Stimulated activated CD8-positive, alpha-beta memory T cell treated with anti-CD3 and anti-CD28 coated beads, Interleukin-12 subunit alpha, Interleukin-12 subunit beta, amount 100 ng/mL, for 24 hours (primary cell): ENCODE results near the gene PIK3R5.

ENCODE experiments used
- DNase-seq: peaks from one replicate; pipeline ENCODE4 v3.0.0-alpha.2; 2020; ENCODE audit errors: extremely low read depth

PIK3R5 gene

DNA sequence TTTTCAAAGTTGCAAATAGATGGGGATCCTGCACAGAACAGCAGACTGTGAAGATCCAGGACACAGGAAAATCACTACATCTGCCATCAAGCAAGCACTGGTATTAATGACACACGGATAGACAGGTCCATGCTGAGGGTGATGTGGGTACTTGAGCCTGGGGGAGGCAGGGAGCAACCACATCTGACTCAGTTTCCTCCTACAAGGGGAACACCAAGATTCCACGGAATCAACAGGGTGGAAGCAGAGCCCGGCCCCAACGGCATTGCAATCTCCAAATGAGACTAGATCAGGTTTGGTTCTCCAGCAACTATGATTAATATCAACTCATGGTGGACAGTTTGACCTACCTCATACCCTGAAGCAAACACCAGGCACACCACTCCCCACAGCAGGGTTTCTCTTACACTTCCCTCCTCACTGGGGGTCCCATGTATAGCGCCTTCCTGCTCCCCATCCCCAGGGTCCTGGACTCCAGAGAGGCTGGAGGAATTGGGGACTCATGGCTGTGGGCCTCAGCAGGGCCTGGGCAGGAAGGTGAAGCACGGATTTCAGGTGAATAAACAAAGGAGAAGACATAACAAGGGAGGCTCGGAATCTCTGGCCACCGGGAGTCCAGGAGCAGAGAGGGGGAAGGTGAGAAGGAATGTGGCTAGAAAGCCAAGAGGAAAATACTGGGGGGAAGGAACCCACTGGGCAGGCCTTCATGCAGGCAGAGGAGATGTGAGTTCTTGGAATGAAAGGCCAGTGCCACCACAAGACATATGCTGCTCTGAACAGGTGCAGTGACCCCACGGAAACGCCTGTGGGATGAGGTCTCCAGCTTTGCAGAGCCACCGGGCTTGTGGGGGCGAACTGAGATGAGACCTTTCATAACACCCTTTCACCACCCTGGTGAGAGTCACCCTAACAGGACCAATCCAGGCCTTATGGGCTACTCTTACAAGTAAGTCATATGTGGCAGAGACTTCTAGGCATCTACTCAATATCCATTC is 68.6 kb downstream of the PIK3R5 start:
- no peak for DNase-seq

DNA sequence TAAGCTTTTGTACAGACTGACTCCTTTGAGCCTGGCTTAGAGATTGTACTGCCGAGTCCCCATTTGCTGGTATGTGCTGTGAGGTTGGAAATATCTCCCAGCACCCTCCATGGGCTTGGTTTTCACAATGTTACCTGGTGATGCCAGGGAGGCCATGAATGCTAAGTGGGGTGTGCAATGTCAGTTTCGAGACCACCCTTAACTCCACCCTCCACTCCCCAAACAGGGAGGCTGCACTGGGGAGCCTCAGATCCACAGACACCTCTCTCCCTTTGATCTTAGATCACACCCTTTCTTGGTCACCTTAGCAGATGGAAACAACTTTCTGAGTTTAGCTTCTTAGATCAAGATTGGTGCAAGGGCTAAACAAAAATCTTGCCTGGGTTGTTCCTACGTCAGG is 69.4 kb downstream of the PIK3R5 start:
- no peak for DNase-seq

DNA sequence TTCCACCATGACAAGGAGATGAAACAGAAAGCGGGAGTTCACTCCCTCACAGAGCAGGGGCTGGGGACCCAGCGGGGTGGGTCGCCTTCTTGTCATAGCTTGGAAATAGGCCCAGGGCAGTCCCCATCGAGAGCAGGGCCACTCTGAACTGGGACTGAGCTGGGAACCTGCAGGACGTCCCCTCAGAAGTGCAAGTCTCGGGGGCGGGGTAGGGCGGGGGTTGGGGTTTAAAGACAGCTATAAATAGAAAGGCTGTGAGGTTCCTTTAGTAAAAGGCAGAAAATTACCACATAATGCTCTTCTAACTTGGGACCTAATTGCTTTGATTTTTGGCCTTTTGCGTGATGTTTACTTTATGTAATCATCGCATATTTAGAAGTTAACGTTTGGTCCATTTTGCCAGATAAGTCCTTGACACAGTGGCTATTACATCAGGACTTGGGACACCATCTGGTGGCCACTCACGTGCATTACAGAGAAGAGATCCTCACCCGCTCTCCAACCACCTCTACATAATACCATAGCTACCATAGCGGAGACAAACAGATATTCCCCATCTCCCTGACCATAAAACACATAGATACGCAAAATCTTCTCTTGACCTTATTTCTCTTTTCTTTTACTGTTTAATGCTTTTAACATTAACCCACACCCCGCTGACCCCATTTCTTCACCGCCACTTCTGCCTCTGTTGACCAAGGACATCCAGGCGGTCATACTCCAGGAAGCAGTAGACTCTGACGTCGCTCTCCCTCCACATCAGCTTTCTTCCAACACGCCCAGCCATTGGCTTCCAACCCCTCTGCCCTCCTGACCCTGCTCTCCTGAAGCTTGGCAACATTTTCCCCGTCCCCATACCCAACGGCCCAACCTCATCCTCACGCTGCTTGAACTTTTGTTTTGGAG is 70.6 kb downstream of the PIK3R5 start:
- no peak for DNase-seq

DNA sequence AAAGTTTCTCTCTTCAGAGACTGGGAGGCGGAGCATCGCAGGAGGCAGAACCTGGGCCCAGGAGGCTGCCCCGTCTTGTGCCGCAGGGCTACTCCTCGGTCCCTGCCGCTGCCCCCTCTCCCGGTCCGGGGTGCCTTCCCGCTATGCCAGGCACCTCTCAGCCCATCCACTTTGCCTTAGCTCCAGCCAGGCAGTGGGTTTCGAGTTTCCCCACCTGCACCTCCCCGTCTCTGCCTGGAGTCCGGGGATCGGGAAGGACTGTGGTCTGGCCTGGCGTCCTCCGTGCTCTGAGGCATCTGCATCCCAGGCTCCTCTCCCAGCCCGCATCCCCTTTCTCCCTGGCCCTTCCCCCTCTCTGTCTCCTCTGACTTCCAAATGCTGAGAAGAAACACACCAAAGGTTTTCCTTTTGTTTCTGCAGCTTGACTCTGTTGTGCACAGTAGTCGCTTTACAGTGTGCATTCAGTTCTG is 71.3 kb downstream of the PIK3R5 start:
- DNase-seq = no peak

DNA sequence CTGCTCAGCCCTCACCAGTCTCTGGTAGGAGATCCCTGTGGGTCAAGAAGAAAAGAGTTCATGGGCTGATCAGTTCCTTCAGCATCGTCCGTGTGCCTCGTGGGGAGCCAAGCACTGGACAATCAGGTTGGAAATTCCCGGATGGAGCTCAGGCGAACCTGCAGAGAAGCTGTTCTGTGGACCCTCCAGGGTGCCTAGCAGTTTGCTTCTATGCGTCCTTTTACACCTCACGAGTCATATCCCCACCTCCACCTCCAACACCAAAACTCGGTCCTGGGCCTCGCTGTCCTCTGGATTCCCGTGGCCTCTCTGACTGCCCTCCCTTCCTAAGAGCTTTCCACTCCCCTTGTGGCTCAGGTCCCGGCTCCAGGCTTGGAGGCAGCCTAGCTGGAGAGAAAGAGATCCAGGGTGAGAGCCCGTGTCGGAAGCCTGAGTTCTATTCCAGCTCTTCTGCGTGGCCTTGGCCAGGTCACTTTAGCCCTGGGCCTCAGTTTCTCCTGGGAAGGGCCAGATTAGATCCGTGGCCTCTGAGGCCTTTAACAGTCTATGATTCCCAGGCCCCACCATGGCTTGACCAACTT is 71.8 kb downstream of the PIK3R5 start:
- no peak for DNase-seq

DNA sequence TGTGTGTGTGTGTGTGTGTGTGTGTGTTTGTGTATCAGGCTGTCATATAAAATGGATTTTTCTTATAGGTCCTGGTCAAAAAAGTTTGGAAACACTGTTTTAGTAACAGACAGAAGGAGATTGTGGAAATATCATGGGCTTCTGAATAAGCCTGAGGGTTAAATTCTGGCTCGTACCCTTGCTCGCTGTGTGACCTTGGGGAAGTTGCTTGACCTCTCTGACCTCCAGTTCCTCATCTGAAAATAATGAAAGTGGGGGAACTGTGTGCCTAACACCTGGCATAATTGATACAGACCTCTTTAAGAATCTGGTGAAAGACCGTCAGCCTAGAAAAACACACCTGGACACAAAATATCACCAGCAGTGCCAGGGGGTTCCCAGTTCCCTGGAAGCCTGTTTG is 72.4 kb downstream of the PIK3R5 start:
- DNase-seq = no peak

DNA sequence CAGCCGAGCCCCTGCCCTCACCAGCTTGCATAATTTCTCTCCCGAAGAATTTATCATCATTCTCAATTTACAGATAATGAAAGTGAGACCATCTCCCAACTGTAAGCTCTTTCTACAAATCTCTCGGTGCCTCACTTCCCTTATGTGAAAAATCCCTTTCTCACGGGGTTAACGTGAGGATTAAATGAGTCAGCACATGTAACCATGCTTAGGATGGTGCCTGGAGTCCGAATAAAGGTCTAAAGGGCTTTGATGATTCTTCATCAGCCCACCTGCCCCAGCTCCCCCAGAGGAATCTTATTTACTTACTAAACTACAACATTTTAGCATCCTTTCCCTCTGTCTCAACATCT is 73.2 kb downstream of the PIK3R5 start:
- DNase-seq = no peak

DNA sequence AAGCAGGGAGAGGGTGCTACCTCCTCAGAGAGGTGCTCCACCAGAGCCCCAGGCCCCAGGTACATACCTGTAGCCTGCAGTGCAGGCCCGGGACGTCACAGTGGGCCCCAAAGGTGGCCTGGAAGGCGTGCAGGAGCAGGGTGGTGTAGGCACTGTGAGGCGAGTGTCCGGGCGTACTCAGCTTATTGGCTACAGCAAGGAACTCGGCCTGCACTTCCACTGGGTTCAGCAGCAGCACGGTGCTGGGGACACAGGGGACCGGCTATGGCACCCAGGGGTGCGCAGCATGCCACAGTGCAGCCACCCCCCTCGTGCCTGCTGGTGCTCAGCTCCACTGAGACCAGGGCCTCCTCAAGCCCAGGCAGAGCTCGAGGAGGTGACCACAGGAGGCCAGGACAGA is 74.8 kb downstream of the PIK3R5 start:
- DNase-seq = no peak

DNA sequence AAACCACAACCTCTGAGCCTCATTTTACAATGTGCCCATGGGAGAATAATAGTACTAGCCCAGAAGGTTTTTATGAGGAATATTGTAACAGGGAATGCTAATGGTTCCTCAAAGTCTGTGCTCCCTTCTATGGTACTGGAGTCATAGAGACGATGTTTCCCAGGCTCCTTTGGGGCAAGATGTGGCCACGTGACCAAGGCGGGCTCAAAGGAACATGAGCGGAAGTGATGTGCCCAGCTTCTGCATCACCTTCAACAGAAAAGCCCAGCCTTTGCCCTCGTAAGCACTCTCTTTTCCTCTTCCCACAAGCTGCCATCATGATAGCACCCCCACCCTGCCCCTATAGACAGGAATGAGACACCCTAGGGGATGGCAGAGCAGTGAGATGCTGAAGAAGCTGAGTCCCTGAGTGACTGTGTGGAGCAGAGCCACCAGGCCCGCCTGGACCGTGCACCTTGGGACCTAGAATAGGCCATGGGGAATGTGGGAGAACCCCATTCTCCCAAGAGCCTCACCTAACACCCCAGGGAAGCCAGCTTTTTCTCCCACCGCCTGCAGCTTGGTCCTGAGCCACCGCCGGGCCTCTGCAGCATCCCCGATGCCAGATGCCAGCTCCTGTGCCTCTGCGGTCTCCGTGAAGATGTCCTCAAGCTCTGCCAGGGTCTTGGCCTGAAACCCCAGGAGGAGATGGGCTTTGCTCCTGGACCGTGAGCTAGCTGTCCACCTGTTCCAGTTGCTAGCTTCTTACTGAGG is 75.9 kb downstream of the PIK3R5 start:
- DNase-seq = no peak

DNA sequence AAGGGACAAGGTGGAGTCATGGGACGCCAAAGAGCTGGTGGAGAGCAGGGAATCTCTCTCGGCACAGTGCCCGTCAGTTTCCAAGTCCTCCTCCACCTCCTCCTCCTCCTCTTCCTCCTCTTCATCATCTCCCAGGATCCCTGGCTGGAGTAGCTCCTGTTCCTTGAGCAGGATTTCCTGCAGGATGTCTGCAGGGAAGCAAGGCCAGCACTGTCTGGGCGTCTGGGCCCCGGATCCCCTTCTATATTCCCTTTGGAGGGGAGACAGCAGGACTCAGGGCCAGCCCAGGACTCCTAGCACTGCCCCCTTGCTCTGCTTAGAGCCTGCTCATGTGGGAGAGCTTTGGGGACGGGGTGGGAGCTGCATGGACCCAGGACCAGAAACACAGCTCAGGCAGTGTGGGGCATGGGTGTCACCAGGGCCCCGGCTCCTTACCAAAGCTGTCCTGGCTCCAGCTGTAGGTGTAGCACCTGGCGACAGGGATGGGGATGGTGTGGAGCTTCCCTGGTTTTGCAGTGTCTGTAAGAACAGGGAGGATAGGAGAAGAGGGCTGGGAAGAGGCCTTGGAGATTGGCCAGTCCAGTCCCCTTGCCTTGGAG is 76.7 kb downstream of the PIK3R5 start:
- DNase-seq = no peak

DNA sequence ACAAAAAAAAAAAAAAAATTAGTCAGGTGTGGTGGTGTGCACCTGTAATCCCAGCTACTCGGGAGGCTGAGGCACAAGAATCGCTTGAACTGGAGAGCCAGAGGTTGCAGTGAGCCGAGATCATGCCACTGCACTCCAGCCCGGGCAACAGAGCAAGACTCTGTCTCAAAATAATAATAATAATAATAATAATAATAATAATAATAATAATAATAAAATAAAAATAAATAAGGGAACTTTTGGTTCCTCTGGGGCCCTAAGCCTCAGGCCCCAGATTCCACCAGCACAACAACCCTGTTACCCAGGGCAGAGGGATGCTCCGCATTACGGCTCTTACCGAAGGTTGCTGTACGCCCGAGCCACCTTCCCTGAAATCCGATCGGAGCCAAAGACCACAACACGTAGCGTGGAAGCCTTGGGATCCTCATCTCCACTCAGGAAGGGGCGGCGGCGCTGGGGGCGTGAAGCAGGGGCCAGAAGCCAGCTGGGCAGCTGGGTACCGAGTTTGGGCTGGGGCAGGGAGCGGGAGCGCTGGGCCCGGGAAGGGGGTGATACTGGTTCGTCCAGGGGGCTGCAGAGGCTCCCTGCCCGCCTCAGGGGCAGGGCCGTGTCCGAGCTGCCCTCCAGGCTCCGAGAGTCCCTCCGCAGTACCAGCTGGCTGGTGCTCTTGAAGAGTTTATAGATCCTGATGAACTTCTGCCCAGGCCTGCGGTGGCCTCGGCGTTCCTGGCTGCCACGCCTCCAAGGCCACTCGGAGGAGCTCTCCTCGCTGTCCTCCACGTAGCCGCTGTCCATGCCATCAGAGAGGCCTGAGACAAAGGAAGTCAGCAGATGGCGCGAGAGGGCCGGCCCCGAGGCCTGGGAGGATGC is 77.4 kb downstream of the PIK3R5 start:
- no peak for DNase-seq

DNA sequence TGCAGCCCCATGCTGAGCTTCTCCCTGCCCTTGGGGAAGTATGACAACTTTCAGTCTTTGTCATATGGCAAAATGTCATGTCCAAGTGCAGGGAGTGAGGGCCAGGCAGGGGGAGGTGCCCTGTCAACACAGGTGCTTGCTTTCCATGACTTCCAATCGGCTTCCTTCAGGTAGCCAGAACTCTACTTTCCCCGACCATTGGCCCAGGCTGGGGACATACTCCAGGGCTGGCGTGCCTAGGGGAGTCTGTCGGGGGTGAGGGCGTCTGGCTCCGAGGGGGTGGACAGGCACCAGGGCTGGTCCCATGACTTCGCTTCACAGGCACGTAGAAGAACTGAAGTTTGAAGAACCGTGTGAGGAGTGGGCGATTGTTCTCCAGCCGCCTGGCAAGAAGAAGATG is 78.2 kb downstream of the PIK3R5 start:
- DNase-seq = no peak

DNA sequence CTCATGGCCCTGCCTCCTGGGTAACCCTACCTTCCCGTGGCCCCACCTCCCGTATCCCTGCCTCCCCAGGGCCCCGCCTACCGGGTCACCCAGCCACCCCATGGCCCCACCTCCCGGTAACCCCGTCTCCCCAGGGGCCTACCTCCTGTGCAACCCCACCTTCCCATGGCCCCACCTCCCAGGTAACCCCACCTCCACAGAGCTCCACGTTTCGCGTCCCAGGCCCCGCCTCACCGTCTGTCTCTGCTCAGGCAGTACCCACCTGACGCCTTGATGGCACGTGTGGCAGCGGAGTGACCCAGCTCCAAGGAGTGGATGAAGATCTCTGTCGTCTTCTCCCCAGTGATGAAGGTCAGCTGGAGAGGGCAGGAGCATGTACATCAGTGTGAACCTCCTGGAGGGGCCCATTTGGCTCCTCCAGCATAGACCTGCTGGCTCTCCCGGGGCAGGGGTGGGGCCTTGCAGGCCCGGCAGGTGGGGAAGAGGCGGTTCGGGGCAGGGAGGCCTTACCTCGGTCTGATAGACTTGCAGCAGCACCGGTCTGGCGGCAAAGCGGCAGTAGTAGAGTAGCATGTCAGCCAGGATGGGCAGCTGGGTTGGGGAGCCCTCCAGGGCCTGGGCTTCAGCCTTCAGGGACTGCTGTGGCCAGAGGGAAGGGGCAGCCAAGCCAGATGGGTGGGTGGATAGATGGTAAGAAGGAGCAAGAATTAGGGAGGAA is 79.4 kb downstream of the PIK3R5 start:
- DNase-seq = no peak

DNA sequence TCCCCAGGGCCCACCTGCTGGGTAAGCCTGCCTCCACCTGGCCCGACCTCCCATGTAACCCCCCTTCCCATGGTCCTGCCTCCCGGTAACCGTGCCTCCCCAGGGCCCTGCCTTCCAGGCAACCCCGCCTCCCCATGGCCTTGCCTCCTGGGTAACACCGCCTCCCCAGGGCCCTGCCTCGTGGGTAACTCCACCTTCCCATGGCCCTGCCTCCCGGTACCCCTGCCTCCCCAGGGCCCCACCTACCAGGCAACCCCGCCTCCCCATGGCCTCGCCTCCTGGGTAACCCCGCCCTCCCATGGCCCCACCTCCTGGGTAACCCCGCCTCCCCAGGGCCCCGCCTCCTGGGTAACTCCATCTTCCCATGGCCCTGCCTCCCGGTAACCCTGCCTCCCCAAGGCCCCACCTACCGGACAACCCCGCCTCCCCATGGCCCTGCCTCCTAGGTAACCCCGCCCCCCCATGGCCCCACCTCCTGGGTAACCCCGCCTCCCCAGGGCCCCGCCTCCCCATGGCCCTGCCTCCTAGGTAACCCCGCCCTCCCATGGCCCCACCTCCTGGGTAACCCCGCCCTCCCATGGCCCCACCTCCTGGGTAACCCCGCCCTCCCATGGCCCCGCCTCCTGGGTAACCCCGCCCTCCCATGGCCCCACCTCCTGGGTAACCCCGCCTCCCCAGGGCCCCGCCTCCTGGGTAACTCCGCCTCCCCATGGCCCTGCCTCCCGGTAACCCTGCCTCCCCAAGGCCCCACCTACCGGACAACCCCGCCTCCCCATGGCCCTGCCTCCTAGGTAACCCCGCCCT is 80.1 kb downstream of the PIK3R5 start:
- DNase-seq = peak; percentile 20

DNA sequence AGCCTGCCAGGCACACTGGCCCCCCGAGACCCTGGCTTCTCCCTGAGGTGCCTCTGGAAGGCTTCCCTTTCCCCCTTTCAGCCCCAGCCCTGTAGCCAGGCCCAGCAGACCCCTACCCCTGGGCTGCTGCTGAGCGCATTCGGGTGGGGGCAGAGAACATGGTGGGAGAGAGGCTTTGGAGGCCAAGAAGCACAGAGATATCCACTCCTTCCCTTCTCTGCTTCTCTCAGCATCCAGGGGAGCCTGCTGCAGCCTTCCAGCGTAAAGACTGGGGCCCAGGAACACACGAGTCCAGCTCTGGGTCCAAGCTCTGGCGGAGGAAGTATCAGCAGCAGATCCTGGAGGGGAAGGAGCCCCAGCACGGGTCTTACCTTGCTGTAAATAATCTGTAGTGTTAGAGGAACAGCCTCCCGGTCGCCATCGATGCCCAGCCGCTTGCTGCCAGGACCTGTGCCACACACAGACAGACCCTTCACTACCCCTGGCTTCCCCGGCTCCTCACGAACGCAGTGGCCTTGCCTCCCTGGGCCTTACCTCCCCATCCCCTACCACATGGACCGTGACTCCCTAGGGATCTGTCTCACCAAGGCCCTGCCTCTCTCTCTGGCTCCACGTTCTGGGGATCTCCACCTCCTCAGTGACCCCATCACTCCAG is 81.0 kb downstream of the PIK3R5 start:
- no peak for DNase-seq

DNA sequence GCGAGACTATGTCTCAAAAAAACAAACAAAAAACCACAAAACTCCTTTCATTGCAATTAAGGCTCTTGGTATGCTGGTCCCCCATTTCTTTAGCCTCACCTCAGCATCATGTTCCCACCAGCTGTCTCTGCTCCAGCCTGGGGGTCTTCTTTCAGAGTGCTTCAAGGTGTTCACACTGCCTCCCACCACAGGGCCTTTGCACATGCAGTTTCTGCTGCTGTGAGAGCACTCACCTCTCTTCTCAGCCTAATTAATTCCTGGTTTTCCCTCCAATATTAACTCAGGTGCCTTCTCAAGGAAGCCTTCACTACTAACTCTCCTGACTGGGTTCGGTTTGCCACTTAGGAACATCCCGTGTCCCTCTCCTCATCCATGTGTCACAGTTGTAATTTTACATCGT is 82.2 kb downstream of the PIK3R5 start:
- DNase-seq = no peak

DNA sequence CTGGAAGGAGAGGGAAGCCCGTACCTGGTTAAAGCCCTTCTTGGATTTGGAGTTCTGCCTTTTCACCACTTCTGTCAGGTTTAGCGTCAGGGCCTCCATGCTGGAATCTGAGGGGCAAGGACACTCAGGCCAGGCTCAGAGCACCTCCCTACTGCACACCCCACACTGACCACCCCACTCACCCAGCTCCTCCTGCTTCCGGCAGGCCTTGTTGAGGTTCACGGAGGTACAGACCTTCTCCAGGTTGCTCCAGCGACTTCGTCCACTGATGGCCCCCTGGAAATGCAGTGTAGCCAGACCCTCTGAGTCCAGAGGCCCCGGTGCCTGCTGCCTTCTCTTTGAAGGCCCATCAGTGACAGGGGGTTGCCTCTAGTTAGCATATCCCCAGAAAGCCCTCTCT is 83.9 kb downstream of the PIK3R5 start:
- no peak for DNase-seq

DNA sequence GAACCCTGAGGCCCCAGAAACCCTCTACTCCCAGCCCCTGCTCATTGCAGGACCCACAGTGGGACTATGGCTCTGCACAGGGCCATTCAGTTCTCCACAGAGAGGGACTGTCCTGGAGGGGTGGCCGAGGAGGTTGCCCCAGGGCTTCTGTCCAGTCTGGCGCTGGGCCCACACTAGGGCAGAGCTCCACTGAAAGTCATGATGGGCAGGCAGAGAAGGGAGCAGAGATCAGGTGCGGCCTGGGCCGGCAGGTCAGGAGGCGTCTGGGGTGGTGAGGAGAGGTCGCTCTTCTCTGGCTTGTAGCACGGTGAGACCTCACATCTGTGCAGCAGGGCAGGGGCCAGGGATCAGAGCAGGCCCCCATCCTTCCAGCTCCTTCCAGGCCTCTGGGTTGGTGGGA is 85.0 kb downstream of the PIK3R5 start:
- no peak for DNase-seq
